ENCODE measurements around the gene GLIS1.

DNA sequence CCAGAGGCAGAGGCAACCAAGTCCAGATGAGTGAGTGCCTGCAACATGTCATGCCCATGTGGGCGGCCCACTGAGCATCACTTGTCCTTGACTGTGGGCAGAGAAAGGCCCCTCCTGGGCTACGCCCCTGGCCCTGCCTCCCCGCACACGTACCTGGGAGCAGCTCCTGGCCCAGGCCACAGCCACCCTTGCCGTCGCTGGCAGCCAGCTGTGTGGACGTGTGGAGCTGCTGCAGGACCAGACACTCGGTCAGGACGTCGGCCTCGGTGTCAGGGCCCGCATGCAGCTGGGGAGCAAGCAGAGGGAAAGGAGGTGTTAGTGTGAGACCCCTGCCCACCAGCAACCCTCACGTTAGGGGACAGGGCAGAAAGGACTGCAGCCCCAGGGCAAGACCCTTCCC, 218.5 kb downstream of the GLIS1 start:
- TF ChIP-seq, protein P1, sequence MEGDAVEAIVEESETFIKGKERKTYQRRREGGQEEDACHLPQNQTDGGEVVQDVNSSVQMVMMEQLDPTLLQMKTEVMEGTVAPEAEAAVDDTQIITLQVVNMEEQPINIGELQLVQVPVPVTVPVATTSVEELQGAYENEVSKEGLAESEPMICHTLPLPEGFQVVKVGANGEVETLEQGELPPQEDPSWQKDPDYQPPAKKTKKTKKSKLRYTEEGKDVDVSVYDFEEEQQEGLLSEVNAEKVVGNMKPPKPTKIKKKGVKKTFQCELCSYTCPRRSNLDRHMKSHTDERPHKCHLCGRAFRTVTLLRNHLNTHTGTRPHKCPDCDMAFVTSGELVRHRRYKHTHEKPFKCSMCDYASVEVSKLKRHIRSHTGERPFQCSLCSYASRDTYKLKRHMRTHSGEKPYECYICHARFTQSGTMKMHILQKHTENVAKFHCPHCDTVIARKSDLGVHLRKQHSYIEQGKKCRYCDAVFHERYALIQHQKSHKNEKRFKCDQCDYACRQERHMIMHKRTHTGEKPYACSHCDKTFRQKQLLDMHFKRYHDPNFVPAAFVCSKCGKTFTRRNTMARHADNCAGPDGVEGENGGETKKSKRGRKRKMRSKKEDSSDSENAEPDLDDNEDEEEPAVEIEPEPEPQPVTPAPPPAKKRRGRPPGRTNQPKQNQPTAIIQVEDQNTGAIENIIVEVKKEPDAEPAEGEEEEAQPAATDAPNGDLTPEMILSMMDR (conservative IDR thresholded peaks at IDR 0.05), result no peak
- TF ChIP-seq ZFX (IDR thresholded peaks at IDR 0.05), result no peak
